K562 (cell line): ENCODE results near the gene DALRD3. TPM values are rescaled to one million over a fixed set of nuclear protein-coding genes. Genes with fewer than 3 reads are reported as not detected.

Source experiments
- ATAC-seq: fragments of 200-7000 bp; cut with Tn5 transposase; 3 replicates; pipeline ENCODE4 v1.9.1; 2020; ENCODE audit warnings: moderate library complexity
- BruUV-seq: library from RNA; stranded (reverse); fragments of 400-500 nt; replicated peaks from 2 replicates; lab custom pipeline; 2021; lab: Mats Ljungman, UMichigan
- CTCF ChIA-PET: fragments of 300-600 bp; formaldehyde crosslinking; extraction: SDS; loops from one replicate; lab custom pipeline; 2021; ENCODE audit warnings: low intra/inter-chr PET ratio; lab: Yijun Ruan, JAX
- POLR2A ChIA-PET: fragments of 300-600, 350-650 bp; sonication (Branson Sonifier 250); formaldehyde crosslinking; extraction: SDS; loops from one replicate; lab custom pipeline; 2021; ENCODE audit warnings: antibody characterized with exemption, inconsistent platforms; lab: Yijun Ruan, JAX
- DNase-seq, 4 experiments: peaks; one replicate each; pipeline versions ENCODE4 v3.0.0 to v3.0.0-alpha.2; 2011 to 2018; ENCODE audit warnings: low spot score in 3 of 4, mixed read lengths in 3 of 4; ENCODE audit errors: extremely low read depth in 1 of 4
- FAIRE-seq: peaks from 2 replicates; lab custom pipeline; 2011; peaks lifted over from hg19 to GRCh38; lab: Jason Lieb, UNC
- H2AFZ ChIP-seq: 2 replicates; pipeline ENCODE4 v1.6.0; 2011; ENCODE audit warnings: low read depth, low read length, control low read depth, inconsistent platforms
- H3K27ac ChIP-seq: fragments of 200-600 bp; 3 replicates; pipeline ENCODE4 v1.8.0; 2011; ENCODE audit warnings: low read depth, mild to moderate bottlenecking, control low read depth, inconsistent platforms, low read length, moderate library complexity, mixed read lengths; ENCODE audit errors: extremely low read depth
- H3K27me3 ChIP-seq, 2 experiments: fragments of 300-600 bp in 1 of 2; 2 replicates in 1 of 2; 3 replicates in 1 of 2; pipeline versions ENCODE4 v1.6.0 to v1.8.0; 2011; ENCODE audit warnings: inconsistent platforms in 2 of 2, low read length in 2 of 2, mild to moderate bottlenecking in 1 of 2, mixed read lengths in 1 of 2, moderate library complexity in 1 of 2; ENCODE audit not compliant: control insufficient read depth in 2 of 2, insufficient read depth in 2 of 2
- H3K36me3 ChIP-seq: fragments of 300-600 bp; 3 replicates; pipeline ENCODE4 v1.8.0; 2011; ENCODE audit warnings: mild to moderate bottlenecking, low read length, inconsistent platforms; ENCODE audit not compliant: control insufficient read depth, insufficient read depth
- H3K4me1 ChIP-seq, 2 experiments: fragments of 200-600 bp in 1 of 2; replicated peaks in 1 of 2; 2 replicates in 1 of 2; 3 replicates in 1 of 2; pipeline versions ENCODE4 v1.5.1 to v1.8.0; 2011; ENCODE audit warnings: inconsistent platforms in 2 of 2, low read length in 2 of 2, mild to moderate bottlenecking in 1 of 2, mixed read lengths in 1 of 2, moderate library complexity in 1 of 2; ENCODE audit not compliant: control insufficient read depth in 2 of 2, insufficient read depth in 2 of 2
- H3K4me2 ChIP-seq: 2 replicates; pipeline ENCODE4 v1.6.1; 2011; ENCODE audit warnings: low read length, control low read depth, inconsistent platforms, mixed read lengths; ENCODE audit not compliant: insufficient read depth
- H3K4me3 ChIP-seq: fragments of 200-600 bp; sonication (generic), shearing (Covaris generic); 2 replicates; pipeline ENCODE4 v1.5.1; 2016; ENCODE audit warnings: control low read depth, inconsistent platforms
- H3K79me2 ChIP-seq: fragments of 200-600 bp; 3 replicates; pipeline ENCODE4 v1.8.0; 2011; ENCODE audit warnings: low read length, inconsistent platforms; ENCODE audit not compliant: control insufficient read depth, insufficient read depth
- H3K9ac ChIP-seq, 2 experiments: 2 replicates each; pipeline versions ENCODE4 v1.6.0 to v1.6.1; 2011; ENCODE audit warnings: low read depth in 2 of 2, low read length in 2 of 2, control low read depth in 1 of 2, inconsistent platforms in 1 of 2, mild to moderate bottlenecking in 1 of 2, mixed read lengths in 1 of 2; ENCODE audit not compliant: insufficient read depth in 1 of 2
- H3K9me1 ChIP-seq: one replicate; pipeline ENCODE4 v1.6.0; 2011; ENCODE audit warnings: inconsistent platforms, mild to moderate bottlenecking, low read length, moderate library complexity; ENCODE audit not compliant: control insufficient read depth, insufficient read depth
- H3K9me3 ChIP-seq: replicated peaks from 2 replicates; pipeline ENCODE4 v1.5.1; 2011; ENCODE audit warnings: low read depth, low read length, inconsistent platforms; ENCODE audit not compliant: control insufficient read depth, insufficient read depth
- H4K20me1 ChIP-seq: replicated peaks from 2 replicates; pipeline ENCODE4 v1.6.1; 2011; ENCODE audit warnings: low read length, inconsistent platforms, mixed read lengths; ENCODE audit not compliant: control insufficient read depth, insufficient read depth
- CXXC5 ChIP-seq: fragments of 250-450 bp; sonication (Bioruptor Pico); IDR thresholded peaks from 2 replicates; pipeline ENCODE4 v1.8.0; 2022; ENCODE audit warnings: inconsistent platforms, mild to moderate bottlenecking, moderate library complexity
- HMGXB4 ChIP-seq: sonication (generic); formaldehyde crosslinking; IDR thresholded peaks from 2 replicates; pipeline ENCODE4 v1.8.1; 2023; ENCODE audit warnings: mild to moderate bottlenecking, missing genetic modification reagents
- JUNB ChIP-seq: fragments of 450-650 bp; formaldehyde crosslinking; conservative IDR thresholded peaks from 2 replicates; pipeline ENCODE4 v1.4.0; 2020; ENCODE audit warnings: mild to moderate bottlenecking
- NFIC ChIP-seq: fragments of 450-650 bp; IDR thresholded peaks from 2 replicates; pipeline ENCODE4 v1.6.1; 2017; ENCODE audit warnings: mild to moderate bottlenecking, inconsistent platforms
- NR2C2 ChIP-seq, 2 experiments: fragments of 200-800 bp in 1 of 2; sonication (Bioruptor generic) in 1 of 2; sonication (generic) in 1 of 2; formaldehyde crosslinking in 1 of 2; IDR thresholded peaks; 2 replicates each; pipeline versions ENCODE4 v1.6.1 to v1.8.0; 2016 to 2022; ENCODE audit warnings: mild to moderate bottlenecking in 1 of 2, missing compliant biosample characterization in 1 of 2, missing genetic modification characterization in 1 of 2, missing genetic modification reagents in 1 of 2
- RAD21 ChIP-seq, 2 experiments: fragments of 250-450 bp in 1 of 2; fragments of 450-650 bp in 1 of 2; sonication (Bioruptor Pico) in 1 of 2; formaldehyde crosslinking in 1 of 2; IDR thresholded peaks in 1 of 2; conservative IDR thresholded peaks in 1 of 2; 2 replicates each; pipeline versions ENCODE4 v1.4.0 to v1.8.0; 2020 to 2022; ENCODE audit warnings: mild to moderate bottlenecking in 2 of 2, moderate library complexity in 1 of 2
- RCOR1 ChIP-seq, 2 experiments: IDR thresholded peaks; 2 replicates each; pipeline ENCODE4 v1.6.1; 2012; ENCODE audit warnings: low read depth in 2 of 2, low read length in 2 of 2, borderline replicate concordance in 1 of 2, improper control_type of control experiment in 1 of 2
- TCF7 ChIP-seq: sonication (generic); IDR thresholded peaks from 2 replicates; pipeline ENCODE4 v1.6.1; 2016; ENCODE audit warnings: antibody characterized with exemption, borderline replicate concordance
- U2AF1 ChIP-seq: fragments of 200-400 bp; formaldehyde crosslinking; optimal IDR thresholded peaks from 2 replicates; pipeline ENCODE3; 2017; ENCODE audit warnings: mild to moderate bottlenecking, low read depth, low read length, moderate library complexity
- ZC3H11A ChIP-seq: IDR thresholded peaks from 2 replicates; pipeline ENCODE4 v1.6.1; 2012; ENCODE audit warnings: low read depth, low read length, improper control_type of control experiment
- ZFP30 ChIP-seq: fragments of 250-450 bp; sonication (Bioruptor Pico); IDR thresholded peaks from 2 replicates; pipeline ENCODE4 v1.8.0; 2022; ENCODE audit warnings: moderate library complexity, mild to moderate bottlenecking, inconsistent platforms, borderline replicate concordance
- ZFX ChIP-seq: sonication (generic); formaldehyde crosslinking; IDR thresholded peaks from 2 replicates; pipeline ENCODE4 v1.8.0; 2022; ENCODE audit warnings: mild to moderate bottlenecking, missing genetic modification reagents, moderate library complexity
- ZNF695 ChIP-seq: fragments of 450-650 bp; formaldehyde crosslinking; IDR thresholded peaks from 2 replicates; pipeline ENCODE4 v1.4.0; 2020; ENCODE audit warnings: mild to moderate bottlenecking, moderate library complexity
- WGBS: fragments of 100-300 bp; shearing (Covaris generic); methylation state at CpG from one replicate; pipeline ENCODE4 v1.1.6; 2016; ENCODE audit warnings: low coverage, mixed read lengths; ENCODE audit not compliant: insufficient coverage; ENCODE audit errors: missing lambda C conversion rate; 5-methylcytosine and 5-hydroxymethylcytosine counted together
- in situ Hi-C: fragments of 300-500 bp; cut with MboI; formaldehyde crosslinking; loops from 4 replicates; pipeline ENCODE4 v1.15.0; 2018; ENCODE audit warnings: inconsistent platforms, mixed read lengths
- intact Hi-C: fragments of 100-400 bp; cut with micrococcal nuclease; formaldehyde crosslinking; loops from 2 replicates; pipeline ENCODE4 v1.14.2; 2022
- polyA plus RNA-seq, 8 experiments: library from polyadenylated mRNA; depleted of rRNA in 4 of 8; stranded (reverse) in 5 of 8; unstranded in 3 of 8; fragments of >200 nt; fragmentation: Nextera tagmentation in 2 of 8; fragmentation: Illumina TruSeq in 1 of 8; extraction: Ambion mirVana in 2 of 8; extraction: Trizol in 1 of 8; gene quantifications; 2 replicates each; pipeline versions ENCODE4 v1.2.1 to v1.2.3, GENCODE V29; 2011 to 2014; ENCODE audit warnings: inconsistent platforms in 1 of 8, missing spikeins in 1 of 8
- total RNA-seq, 7 experiments: library from RNA; depleted of rRNA in 6 of 7; stranded (reverse); fragments of >200 nt in 6 of 7; fragmentation: Illumina TruSeq in 2 of 7; extraction: Trizol in 2 of 7; gene quantifications; 2 replicates each; pipeline versions ENCODE4 v1.2.1 to v1.2.3, GENCODE V29; 2011 to 2021; ENCODE audit warnings: low replicate concordance in 1 of 7
- TF ChIP-seq, protein P1 (sequence below), 2 experiments: IDR thresholded peaks; 2 replicates each; pipeline ENCODE4 v1.6.1; 2011; ENCODE audit warnings: borderline replicate concordance in 1 of 2, control low read depth in 1 of 2, low read depth in 1 of 2, low read length in 1 of 2, mild to moderate bottlenecking in 1 of 2, mixed read lengths in 1 of 2, moderate library complexity in 1 of 2; ENCODE audit not compliant: insufficient read depth in 1 of 2, insufficient read length in 1 of 2, poor library complexity in 1 of 2, severe bottlenecking in 1 of 2; ENCODE audit errors: extremely low read depth in 1 of 2
- TF ChIP-seq, protein P2 (sequence below): sonication (generic); formaldehyde crosslinking; IDR thresholded peaks from 2 replicates; pipeline ENCODE4 v1.8.1; 2023; ENCODE audit warnings: mild to moderate bottlenecking, missing genetic modification reagents, moderate library complexity

DALRD3 gene
- total and polyA plus RNA-seq, 9 of the 15 experiments (the other 6 are each of a cell fraction or from before 2014, with no cell fraction given) = 6.6 to 31.3 (median 14.4) TPM

GRCh38 chr3:49021813-49022687 lies 3.7 kb upstream of the DALRD3 start, which contains the start of gene NDUFAF3:
Gene NDUFAF3, plus strand, starts transcription at chr3:49022121. Its CDS starts 24 bp downstream, at chr3:49022145.
- H3K4me2 ChIP-seq = peak within 1 kb of the TSS; percentile 92
- WGBS = 2% methylated on average over 37 of the region's 83 CpGs
- H3K36me3 ChIP-seq = peaks cover 47% of the 10 kb centered on the region; the same call in 2 of the 3 replicates
- H2AFZ ChIP-seq = peak within 1 kb of the TSS; percentile 72
- BruUV-seq = TSS peak; percentile 47
- FAIRE-seq (no peak), ATAC-seq (peak; percentile 76), DNase-seq (peak; percentile 74 to 91 (median 77))
- peaks cover 14 to 67% of the 10 kb centered on the region in 2 experiments; a peak in 4 of 5 replicates for H3K4me1 ChIP-seq
- intact Hi-C loops = loop anchor here (10.0 kb wide), 1 partner anchor 143 kb away; the partner anchor contains the start of gene CCDC71
- peak within 1 kb of the TSS; percentile 99 for H3K27ac ChIP-seq
- H3K4me3 ChIP-seq = peak within 1 kb of the TSS; percentile 74
- in situ Hi-C loops = no loop called here
- ChIA-PET CTCF (no interaction called here), POLR2A (interaction anchor here (0.6 to 8.4 kb wide), 13 partner anchors 7 to 463 kb away, joined by 3 to 104 read pairs (median 3); partner anchors contain the start of genes ARIH2, QRICH1 and WDR6)
- H3K27me3 ChIP-seq = no peaks in the 10 kb centered on the region
- H3K79me2 ChIP-seq = peaks cover 88% of the 10 kb centered on the region
- H3K9ac ChIP-seq = peak within 1 kb of the TSS; percentile 98 to 99
- H4K20me1 ChIP-seq = peaks cover 19% of the 10 kb centered on the region
- peaks cover 9% of the 10 kb centered on the region for H3K9me1 ChIP-seq
- H3K9me3 ChIP-seq = no peaks in the 10 kb centered on the region
- TF ChIP-seq HMGXB4 (CRISPR knock-in tag) (0 out of 2 replicates have a peak, but pooled peaks have one; percentile 61), NFIC (0 out of 2 replicates have a peak, but pooled peaks have one; percentile 33), ZFP30 (no peak), RCOR1 (IDR thresholded peaks at IDR 0.05; ENCODE audit: borderline replicate concordance in 1 of 2, low read depth in 2 of 2, low read length in 2 of 2) (peak in 1 of 2 experiments; percentile 20; a peak in 1 of 4 replicates), ZFX (CRISPR knock-in tag) (peak; percentile 92), CXXC5 (CRISPR knock-in tag) (peak; percentile 75), NR2C2 (CRISPR knock-in tag; IDR thresholded peaks at IDR 0.05) (no peak), NR2C2 (tag; IDR thresholded peaks at IDR 0.05) (peak; percentile 80), U2AF1 (peak; percentile 88), JUNB (no peak), RAD21 (CRISPR knock-in tag; conservative IDR thresholded peaks at IDR 0.05 in 1 of 2, IDR thresholded peaks at IDR 0.05 in 1 of 2) (no peak), TCF7 (peak; percentile 19; the same call in 1 of the 2 replicates), ZNF695 (CRISPR knock-in tag) (no peak), ZC3H11A (no peak)
- TF ChIP-seq, protein P1, sequence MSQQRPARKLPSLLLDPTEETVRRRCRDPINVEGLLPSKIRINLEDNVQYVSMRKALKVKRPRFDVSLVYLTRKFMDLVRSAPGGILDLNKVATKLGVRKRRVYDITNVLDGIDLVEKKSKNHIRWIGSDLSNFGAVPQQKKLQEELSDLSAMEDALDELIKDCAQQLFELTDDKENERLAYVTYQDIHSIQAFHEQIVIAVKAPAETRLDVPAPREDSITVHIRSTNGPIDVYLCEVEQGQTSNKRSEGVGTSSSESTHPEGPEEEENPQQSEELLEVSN (IDR thresholded peaks at IDR 0.05; ENCODE audit: borderline replicate concordance in 1 of 2, extremely low read depth in 1 of 2, insufficient read depth in 1 of 2, insufficient read length in 1 of 2, low read depth in 1 of 2, low read length in 1 of 2, poor library complexity in 1 of 2, severe bottlenecking in 1 of 2) = peak; percentile 51 to 54
- TF ChIP-seq, protein P2, sequence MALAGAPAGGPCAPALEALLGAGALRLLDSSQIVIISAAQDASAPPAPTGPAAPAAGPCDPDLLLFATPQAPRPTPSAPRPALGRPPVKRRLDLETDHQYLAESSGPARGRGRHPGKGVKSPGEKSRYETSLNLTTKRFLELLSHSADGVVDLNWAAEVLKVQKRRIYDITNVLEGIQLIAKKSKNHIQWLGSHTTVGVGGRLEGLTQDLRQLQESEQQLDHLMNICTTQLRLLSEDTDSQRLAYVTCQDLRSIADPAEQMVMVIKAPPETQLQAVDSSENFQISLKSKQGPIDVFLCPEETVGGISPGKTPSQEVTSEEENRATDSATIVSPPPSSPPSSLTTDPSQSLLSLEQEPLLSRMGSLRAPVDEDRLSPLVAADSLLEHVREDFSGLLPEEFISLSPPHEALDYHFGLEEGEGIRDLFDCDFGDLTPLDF (CRISPR knock-in tag) = peak; percentile 39; the same call in 1 of the 2 replicates
